Neural cell (in vitro differentiated cells): ENCODE data around the gene TIAM1.

Experiments used
- CTCF ChIP-seq: fragments of 450-650 bp; IDR thresholded peaks from 2 replicates; pipeline ENCODE4 v1.5.1; 2014; ENCODE audit warnings: antibody characterized with exemption, mild to moderate bottlenecking, moderate library complexity; ENCODE audit not compliant: poor library complexity, severe bottlenecking
- TAF1 ChIP-seq: IDR thresholded peaks from 2 replicates; pipeline ENCODE4 v1.6.1; 2012; ENCODE audit warnings: low read depth

- TF ChIP-seq CTCF (no peak), TAF1 (no peak)
Measured at GRCh38 chr21:31140676-31141075, 203.4 kb downstream of the TIAM1 start.
